HCT116 (cell line): ENCODE measurements around the gene FILIP1. TPM values are rescaled to one million over a fixed set of nuclear protein-coding genes. Genes with fewer than 3 reads are reported as not detected.

Source experiments
- ATAC-seq: fragments of 200-7000 bp; cut with Tn5 transposase; 2 replicates; pipeline ENCODE4 v1.9.1; 2020; ENCODE audit warnings: mild to moderate bottlenecking, moderate library complexity
- BruUV-seq: library from RNA; stranded (reverse); fragments of 400-500 nt; replicated peaks from 2 replicates; lab custom pipeline; 2021; lab: Mats Ljungman, UMichigan
- CTCF ChIA-PET: fragments of 300-600 bp; sonication (Branson Sonifier 250); formaldehyde crosslinking; loops from one replicate; lab custom pipeline; 2021; ENCODE audit warnings: antibody characterized with exemption; lab: Charles Lee
- POLR2A ChIA-PET: fragments of 300-600, 350-600 bp; sonication (Branson Sonifier 250); formaldehyde crosslinking; loops from one replicate; lab custom pipeline; 2021; ENCODE audit warnings: antibody characterized with exemption; lab: Charles Lee
- RAD21 ChIA-PET, 2 experiments: fragments of 300-600 bp; sonication (Branson Sonifier 250); formaldehyde crosslinking; loops; one replicate each; lab custom pipeline; 2023; ENCODE audit warnings: low total read pairs in 2 of 2; ENCODE audit not compliant: uncharacterized antibody in 2 of 2, unreplicated experiment in 2 of 2, low non-redundant PET in 1 of 2; lab: Charles Lee
- DNase-seq: peaks from one replicate; pipeline ENCODE4 v3.0.0-alpha.2; 2010; ENCODE audit warnings: low read depth, low spot score
- H2AFZ ChIP-seq: fragments of 200-600 bp; shearing (Covaris generic), sonication (generic); 2 replicates; pipeline ENCODE4 v1.6.1; 2017; ENCODE audit warnings: low read depth, mixed run types, mixed read lengths, antibody characterized with exemption, low read length; ENCODE audit not compliant: poor library complexity, severe bottlenecking
- H3K27ac ChIP-seq: 2 replicates; pipeline ENCODE4 v1.5.1; 2012; ENCODE audit warnings: low read depth, low read length
- H3K27me3 ChIP-seq: fragments of 200-600 bp; sonication (generic); 2 replicates; pipeline ENCODE4 v1.6.1; 2016; ENCODE audit warnings: mixed run types, low read length, mixed read lengths; ENCODE audit not compliant: insufficient read depth
- H3K36me3 ChIP-seq, 2 experiments: fragments of 200-500 bp in 1 of 2; fragments of 200-600 bp in 1 of 2; sonication (Bioruptor generic) in 1 of 2; sonication (generic) in 1 of 2; 2 replicates each; pipeline versions ENCODE4 v1.5.1 to v1.6.1; 2014 to 2016; ENCODE audit warnings: low read length in 2 of 2, inconsistent platforms in 1 of 2, mixed read lengths in 1 of 2, mixed run types in 1 of 2; ENCODE audit not compliant: insufficient read depth in 2 of 2, control insufficient read depth in 1 of 2
- H3K4me1 ChIP-seq, 2 experiments: fragments of 200-600 bp in 1 of 2; sonication (generic) in 1 of 2; 2 replicates each; pipeline versions ENCODE4 v1.5.1 to v1.6.1; 2012 to 2017; ENCODE audit warnings: low read length in 2 of 2, inconsistent platforms in 1 of 2, mild to moderate bottlenecking in 1 of 2, mixed read lengths in 1 of 2, mixed run types in 1 of 2, moderate library complexity in 1 of 2; ENCODE audit not compliant: insufficient read depth in 2 of 2, control insufficient read depth in 1 of 2
- H3K4me2 ChIP-seq: fragments of 200-600 bp; sonication (generic); 2 replicates; pipeline ENCODE4 v1.6.1; 2017; ENCODE audit warnings: mixed run types, low read length, mixed read lengths
- H3K4me3 ChIP-seq, 2 experiments: fragments of 200-600 bp in 1 of 2; sonication (generic) in 1 of 2; replicated peaks in 1 of 2; 2 replicates each; pipeline ENCODE4 v1.5.1; 2011 to 2016; ENCODE audit warnings: low read length in 2 of 2, control low read depth in 1 of 2, low read depth in 1 of 2, mild to moderate bottlenecking in 1 of 2, mixed read lengths in 1 of 2, mixed run types in 1 of 2
- H3K79me2 ChIP-seq: fragments of 200-600 bp; sonication (generic); 2 replicates; pipeline ENCODE4 v1.6.1; 2017; ENCODE audit warnings: mild to moderate bottlenecking, mixed run types, low read length, moderate library complexity, mixed read lengths; ENCODE audit not compliant: insufficient read depth
- H3K9ac ChIP-seq: fragments of 200-600 bp; sonication (generic); 2 replicates; pipeline ENCODE4 v1.6.1; 2016; ENCODE audit warnings: low read length, mixed read lengths
- H3K9me2 ChIP-seq: fragments of 200-600 bp; sonication (generic), shearing (Covaris generic); 2 replicates; pipeline ENCODE4 v1.6.1; 2017; ENCODE audit warnings: mixed run types, mild to moderate bottlenecking, moderate library complexity; ENCODE audit not compliant: insufficient read depth
- H3K9me3 ChIP-seq, 2 experiments: fragments of 200-500 bp in 1 of 2; fragments of 200-600 bp in 1 of 2; sonication (Bioruptor generic) in 1 of 2; sonication (generic) in 1 of 2; 2 replicates each; pipeline ENCODE4 v1.6.1; 2014 to 2017; ENCODE audit warnings: low read length in 2 of 2, mixed read lengths in 2 of 2, inconsistent platforms in 1 of 2, low read depth in 1 of 2, mild to moderate bottlenecking in 1 of 2, mixed run types in 1 of 2, moderate library complexity in 1 of 2; ENCODE audit not compliant: control insufficient read depth in 1 of 2, insufficient read depth in 1 of 2
- H4K20me1 ChIP-seq: fragments of 200-600 bp; sonication (generic), shearing (Covaris generic); 2 replicates; pipeline ENCODE4 v1.6.1; 2017; ENCODE audit warnings: mixed run types, mild to moderate bottlenecking, moderate library complexity; ENCODE audit not compliant: insufficient read depth
- CBX3 ChIP-seq: IDR thresholded peaks from 2 replicates; pipeline ENCODE4 v1.6.1; 2012; ENCODE audit warnings: low read depth
- CEBPB ChIP-seq: IDR thresholded peaks from 2 replicates; pipeline ENCODE4 v1.6.1; 2012; ENCODE audit warnings: low read depth
- EGR1 ChIP-seq: IDR thresholded peaks from 2 replicates; pipeline ENCODE4 v1.6.1; 2012; ENCODE audit warnings: low read depth
- ELF1 ChIP-seq: IDR thresholded peaks from 2 replicates; pipeline ENCODE4 v1.6.1; 2012; ENCODE audit warnings: low read depth, borderline replicate concordance
- EZH2 ChIP-seq: fragments of 200-600 bp; sonication (generic); IDR thresholded peaks from 2 replicates; pipeline ENCODE4 v1.6.1; 2017; ENCODE audit warnings: antibody characterized with exemption, mixed run types
- FOSL1 ChIP-seq: IDR thresholded peaks from 2 replicates; pipeline ENCODE4 v1.6.1; 2012; ENCODE audit warnings: low read depth
- RAD21 ChIP-seq: IDR thresholded peaks from 2 replicates; pipeline ENCODE4 v1.6.1; 2012; ENCODE audit warnings: low read depth, mild to moderate bottlenecking
- SIN3A ChIP-seq: IDR thresholded peaks from 2 replicates; pipeline ENCODE4 v1.6.1; 2012; ENCODE audit warnings: low read depth
- YY1 ChIP-seq: IDR thresholded peaks from 2 replicates; pipeline ENCODE4 v1.6.1; 2011; ENCODE audit warnings: low read length, low read depth, moderate library complexity, mild to moderate bottlenecking; ENCODE audit not compliant: insufficient replicate concordance; ENCODE audit errors: extremely low read depth
- ZBTB33 ChIP-seq: IDR thresholded peaks from 2 replicates; pipeline ENCODE4 v1.6.1; 2011; ENCODE audit warnings: mild to moderate bottlenecking, low read length, moderate library complexity; ENCODE audit not compliant: insufficient replicate concordance; ENCODE audit errors: extremely low read depth
- ZNF274 ChIP-seq: fragments of 200-500 bp; sonication (Bioruptor generic); IDR thresholded peaks from 2 replicates; pipeline ENCODE4 v1.6.1; 2014; ENCODE audit warnings: mild to moderate bottlenecking, low read depth, low read length, inconsistent platforms
- intact Hi-C: fragments of 100-400 bp; cut with micrococcal nuclease; formaldehyde crosslinking; loops from 2 replicates; pipeline ENCODE4 v1.10.0; 2022
- total RNA-seq: library from RNA; stranded (reverse); gene quantifications from one replicate; pipeline ENCODE4 v1.2.1, GENCODE V29; 2021; ENCODE audit not compliant: unreplicated experiment
- TF ChIP-seq, protein P1 (sequence below): IDR thresholded peaks from 2 replicates; pipeline ENCODE4 v1.6.1; 2012
- TF ChIP-seq, protein P2 (sequence below), 3 experiments: fragments of 200-600 bp in 1 of 3; sonication (generic) in 1 of 3; IDR thresholded peaks in 2 of 3; conservative IDR thresholded peaks in 1 of 3; 2 replicates each; pipeline ENCODE4 v1.5.1; 2012 to 2017; ENCODE audit warnings: low read depth in 2 of 3, low read length in 2 of 3, antibody characterized with exemption in 1 of 3, borderline replicate concordance in 1 of 3, control low read depth in 1 of 3, mild to moderate bottlenecking in 1 of 3, mixed read lengths in 1 of 3, mixed run types in 1 of 3, moderate library complexity in 1 of 3; ENCODE audit not compliant: insufficient read depth in 1 of 3

The FILIP1 gene
- total RNA-seq, 1 experiment from 2014 or later: 0.05 TPM

GRCh38 chr6:75257343-75258087 lies 236.1 kb downstream of the FILIP1 start:
- no TSS peak for BruUV-seq
- RAD21 ChIA-PET: no interaction called here
- no peak for ATAC-seq

More at GRCh38 chr6:75257343-75258087, 236.1 kb downstream of the FILIP1 start:
- ChIA-PET CTCF (interaction anchor here (1.6 kb wide), 1 partner anchor 636 kb away, joined by 3 read pairs; no protein-coding TSS in a partner anchor), POLR2A (no interaction called here)
- no peak for DNase-seq
- Histone ChIP-seq H3K4me3 (no peak overlapping the region), H3K36me3 (peaks cover 0 to 9% of the 10 kb centered on the region in 2 experiments; a peak in 2 of 4 replicates), H2AFZ (no peak overlapping the region), H4K20me1 (no peaks in the 10 kb centered on the region), H3K27ac (no peak overlapping the region), H3K9me3 (no peaks in the 10 kb centered on the region), H3K9ac (no peak overlapping the region), H3K4me1 (no peaks in the 10 kb centered on the region), H3K9me2 (no peaks in the 10 kb centered on the region), H3K79me2 (no peaks in the 10 kb centered on the region), H3K27me3 (no peaks in the 10 kb centered on the region), H3K4me2 (no peak overlapping the region)
- no peak for TF ChIP-seq YY1
- no peak for TF ChIP-seq RAD21
- TF ChIP-seq, protein P1, sequence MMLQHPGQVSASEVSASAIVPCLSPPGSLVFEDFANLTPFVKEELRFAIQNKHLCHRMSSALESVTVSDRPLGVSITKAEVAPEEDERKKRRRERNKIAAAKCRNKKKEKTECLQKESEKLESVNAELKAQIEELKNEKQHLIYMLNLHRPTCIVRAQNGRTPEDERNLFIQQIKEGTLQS: no peak
- TF ChIP-seq, protein P2, sequence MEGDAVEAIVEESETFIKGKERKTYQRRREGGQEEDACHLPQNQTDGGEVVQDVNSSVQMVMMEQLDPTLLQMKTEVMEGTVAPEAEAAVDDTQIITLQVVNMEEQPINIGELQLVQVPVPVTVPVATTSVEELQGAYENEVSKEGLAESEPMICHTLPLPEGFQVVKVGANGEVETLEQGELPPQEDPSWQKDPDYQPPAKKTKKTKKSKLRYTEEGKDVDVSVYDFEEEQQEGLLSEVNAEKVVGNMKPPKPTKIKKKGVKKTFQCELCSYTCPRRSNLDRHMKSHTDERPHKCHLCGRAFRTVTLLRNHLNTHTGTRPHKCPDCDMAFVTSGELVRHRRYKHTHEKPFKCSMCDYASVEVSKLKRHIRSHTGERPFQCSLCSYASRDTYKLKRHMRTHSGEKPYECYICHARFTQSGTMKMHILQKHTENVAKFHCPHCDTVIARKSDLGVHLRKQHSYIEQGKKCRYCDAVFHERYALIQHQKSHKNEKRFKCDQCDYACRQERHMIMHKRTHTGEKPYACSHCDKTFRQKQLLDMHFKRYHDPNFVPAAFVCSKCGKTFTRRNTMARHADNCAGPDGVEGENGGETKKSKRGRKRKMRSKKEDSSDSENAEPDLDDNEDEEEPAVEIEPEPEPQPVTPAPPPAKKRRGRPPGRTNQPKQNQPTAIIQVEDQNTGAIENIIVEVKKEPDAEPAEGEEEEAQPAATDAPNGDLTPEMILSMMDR (IDR thresholded peaks at IDR 0.05 in 2 of 3, conservative IDR thresholded peaks at IDR 0.05 in 1 of 3; ENCODE audit: borderline replicate concordance in 1 of 3, insufficient read depth in 1 of 3, low read depth in 2 of 3, low read length in 2 of 3): no peak
- TF ChIP-seq FOSL1: no peak
- TF ChIP-seq EGR1: no peak
- TF ChIP-seq CEBPB: no peak
- no peak for TF ChIP-seq EZH2
- TF ChIP-seq ZNF274: no peak
- no peak for TF ChIP-seq ELF1
- TF ChIP-seq CBX3: no peak
- TF ChIP-seq ZBTB33: no peak
- no peak for TF ChIP-seq SIN3A
- intact Hi-C loops: no loop called here
